GM18951 (cell line): Measurements from ENCODE around the gene SVOP.

Experiments
- POLR2A ChIP-seq: IDR thresholded peaks from 4 replicates; pipeline ENCODE4 v1.6.1; 2011; ENCODE audit warnings: mild to moderate bottlenecking; ENCODE audit not compliant: insufficient read length, insufficient read depth; ENCODE audit errors: extremely low read depth
- in situ Hi-C: fragments of 300-500 bp; cut with MboI; formaldehyde crosslinking; loops from one replicate; pipeline ENCODE4 v1.12.0; 2022; ENCODE audit warnings: low sequenced_read_pairs, mixed read lengths, inconsistent platforms; ENCODE audit not compliant: unreplicated experiment

Gene SVOP

DNA sequence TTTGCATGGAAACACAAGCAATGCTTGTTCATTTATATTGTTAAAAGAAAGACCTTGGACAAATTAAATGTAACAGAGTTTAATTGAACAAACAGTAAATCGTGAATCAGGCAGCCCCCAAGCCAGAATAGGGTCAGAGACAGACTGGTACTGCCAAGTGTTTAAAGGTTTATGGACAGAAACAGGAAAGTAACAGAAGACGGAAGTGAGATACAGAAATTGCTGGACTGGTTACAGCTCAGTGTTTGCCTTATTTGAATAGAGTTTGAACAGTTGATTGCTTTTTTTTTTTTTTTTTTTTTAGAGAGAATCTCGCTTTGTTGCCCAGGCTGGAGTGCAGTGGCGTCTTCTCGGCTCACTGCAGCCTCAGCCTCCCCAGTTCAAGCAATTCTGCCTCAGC lies 90.7 kb downstream of the SVOP start:
- in situ Hi-C loops, result loop anchor here (25.0 kb wide), 1 partner anchor 268 kb away; no protein-coding TSS in a partner anchor
- TF ChIP-seq POLR2A, result no peak

- TF ChIP-seq POLR2A, result no peak
- in situ Hi-C loops, result loop anchor here (25.0 kb wide), 1 partner anchor 266 kb away; no protein-coding TSS in a partner anchor
Observed at GRCh38 chr12:108928695-108929094, 92.2 kb downstream of the SVOP start.

DNA sequence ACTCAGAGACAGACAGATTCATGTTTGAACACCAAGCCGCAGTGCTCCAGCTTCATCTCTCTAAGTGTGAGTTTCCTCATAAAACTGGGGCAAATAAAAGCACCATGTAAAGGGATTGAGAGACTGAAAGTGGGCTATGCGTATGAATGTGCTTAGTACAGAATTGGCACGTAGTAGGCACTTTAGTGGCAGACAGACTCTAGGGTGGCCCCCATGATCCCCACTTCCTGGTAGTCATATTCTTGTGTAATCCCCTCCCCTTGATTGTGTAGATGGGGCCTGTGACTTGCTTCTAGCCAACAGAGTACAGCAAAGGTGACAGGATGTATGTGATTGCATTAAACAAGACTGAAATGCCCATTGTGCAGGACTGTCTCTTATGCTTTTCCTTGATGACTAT lies 98.0 kb downstream of the SVOP start:
- in situ Hi-C loops, result loop anchor here (25.0 kb wide), 1 partner anchor 464 kb away; no protein-coding TSS in a partner anchor
- TF ChIP-seq POLR2A, result no peak

DNA sequence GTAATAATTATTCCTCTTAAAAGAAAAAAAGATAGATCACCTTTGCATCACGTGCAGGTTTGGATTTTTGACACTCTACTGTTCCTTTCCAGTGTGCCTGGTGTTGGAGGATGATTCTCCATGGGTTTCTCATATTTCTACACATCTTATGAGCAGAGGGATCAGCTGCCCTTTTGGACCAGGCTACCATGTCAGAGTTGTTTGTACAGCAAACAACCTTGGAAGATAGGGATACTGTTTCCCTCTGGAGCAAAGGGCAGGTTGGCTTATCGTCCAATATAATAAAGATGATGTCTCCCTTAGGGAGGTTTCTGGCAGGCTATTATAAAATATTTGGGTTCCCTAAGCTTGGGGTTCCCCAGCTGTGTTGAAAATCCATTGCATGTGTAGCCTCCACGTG lies 98.9 kb downstream of the SVOP start:
- TF ChIP-seq POLR2A, result no peak
- in situ Hi-C loops, result loop anchor here (25.0 kb wide), 1 partner anchor 465 kb away; no protein-coding TSS in a partner anchor

DNA sequence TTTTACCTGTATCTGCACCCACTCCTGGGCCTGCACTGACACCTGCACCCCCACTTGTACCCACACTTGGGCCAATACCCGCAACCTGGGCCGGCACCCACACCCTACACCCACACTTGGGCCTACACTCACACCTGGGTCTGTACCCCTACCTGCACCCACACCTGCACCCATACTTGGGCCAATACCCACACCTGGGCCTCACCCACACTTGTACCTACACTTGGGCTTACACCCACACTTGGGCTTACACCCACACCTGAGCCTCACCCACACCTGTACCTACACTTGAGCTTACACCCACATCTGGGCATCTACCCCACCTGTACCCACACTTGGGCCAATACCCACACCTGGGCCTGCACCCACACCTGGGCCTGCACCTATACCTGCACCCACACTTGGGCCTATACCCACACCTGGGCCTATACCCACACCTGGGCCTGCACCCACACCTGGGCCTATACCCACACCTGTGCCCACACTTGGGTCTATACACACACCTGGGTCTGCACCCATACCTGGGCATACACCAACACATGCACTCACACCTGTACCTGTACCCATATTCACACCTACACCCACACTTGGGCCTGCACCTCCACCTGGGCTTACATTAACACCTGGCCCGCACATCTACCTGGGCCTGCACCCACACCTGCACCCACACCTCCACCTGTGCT lies 101.8 kb downstream of the SVOP start:
- in situ Hi-C loops, result loop anchor here (25.0 kb wide), 1 partner anchor 468 kb away; no protein-coding TSS in a partner anchor

DNA sequence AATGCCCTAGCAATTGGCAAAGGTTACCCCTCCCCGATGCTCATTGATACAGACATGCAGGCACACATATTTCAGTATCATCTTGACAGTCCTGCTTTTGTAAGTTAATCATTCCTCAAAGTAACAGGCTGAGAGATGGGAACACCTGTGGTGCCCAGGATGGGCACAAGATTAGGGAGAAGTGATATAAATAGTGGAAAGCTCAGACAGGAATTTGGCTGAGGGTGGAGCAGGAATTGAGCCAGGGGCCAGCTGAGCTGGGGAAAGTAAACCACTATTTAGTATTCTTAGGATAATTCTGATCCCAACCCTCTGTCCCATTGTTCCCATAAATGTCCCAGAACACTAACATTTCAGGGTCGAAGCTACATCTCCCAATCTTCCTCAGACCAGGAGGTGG lies 102.7 kb downstream of the SVOP start:
- in situ Hi-C loops, result loop anchor here (25.0 kb wide), 1 partner anchor 469 kb away; no protein-coding TSS in a partner anchor
- no peak for TF ChIP-seq POLR2A

More for the DNA sequence above, 101.8 kb downstream of the SVOP start:
- TF ChIP-seq POLR2A, result no peak

- in situ Hi-C loops, result loop anchor here (25.0 kb wide), 1 partner anchor 471 kb away; no protein-coding TSS in a partner anchor
- no peak for TF ChIP-seq POLR2A
Observed at GRCh38 chr12:108916336-108916735, 104.5 kb downstream of the SVOP start.

GRCh38 chr12:108915632-108916133 lies 105.2 kb downstream of the SVOP start:
- no peak for TF ChIP-seq POLR2A
- in situ Hi-C loops, result loop anchor here (25.0 kb wide), 1 partner anchor 472 kb away; no protein-coding TSS in a partner anchor

GRCh38 chr12:108914121-108914531 lies 106.7 kb downstream of the SVOP start:
- no peak for TF ChIP-seq POLR2A

GRCh38 chr12:108912361-108912760 lies 108.5 kb downstream of the SVOP start:
- no peak for TF ChIP-seq POLR2A
- in situ Hi-C loops, result loop anchor here (25.0 kb wide), 1 partner anchor 475 kb away; no protein-coding TSS in a partner anchor

More at GRCh38 chr12:108914121-108914531, 106.7 kb downstream of the SVOP start:
- in situ Hi-C loops, result loop anchor here (25.0 kb wide), 1 partner anchor 473 kb away; no protein-coding TSS in a partner anchor

GRCh38 chr12:108911915-108912314 lies 109.0 kb downstream of the SVOP start:
- no peak for TF ChIP-seq POLR2A
- in situ Hi-C loops, result loop anchor here (25.0 kb wide), 1 partner anchor 475 kb away; no protein-coding TSS in a partner anchor

- TF ChIP-seq POLR2A, result no peak
- in situ Hi-C loops, result loop anchor here (25.0 kb wide), 1 partner anchor 477 kb away; no protein-coding TSS in a partner anchor
Observed at GRCh38 chr12:108910336-108910735, 110.5 kb downstream of the SVOP start.

GRCh38 chr12:108907839-108908351 lies 113.0 kb downstream of the SVOP start:
- TF ChIP-seq POLR2A, result no peak
- in situ Hi-C loops, result loop anchor here (25.0 kb wide), 1 partner anchor 479 kb away; no protein-coding TSS in a partner anchor

DNA sequence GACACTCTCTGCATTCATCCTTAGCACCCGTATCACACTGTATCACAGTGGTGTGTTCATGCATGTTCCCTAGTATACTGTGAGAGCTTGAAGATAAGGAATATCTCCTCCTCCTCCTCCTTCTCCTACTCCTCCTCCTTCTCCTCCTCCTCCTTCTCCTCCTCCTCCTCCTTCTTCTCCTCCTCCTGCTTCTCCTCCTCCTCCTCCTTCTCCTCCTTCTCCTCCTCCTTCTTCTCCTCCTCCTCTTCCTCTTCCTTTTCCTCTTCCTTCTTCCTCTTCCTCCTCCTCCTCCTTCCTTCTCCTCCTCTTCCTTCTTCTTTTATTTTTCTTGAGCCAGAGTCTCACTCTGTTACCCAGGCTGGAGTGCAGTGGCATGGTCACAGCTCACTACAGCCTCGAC lies 113.9 kb downstream of the SVOP start:
- in situ Hi-C loops, result loop anchor here (25.0 kb wide), 1 partner anchor 480 kb away; no protein-coding TSS in a partner anchor
- no peak for TF ChIP-seq POLR2A

- in situ Hi-C loops, result loop anchor here (25.0 kb wide), 1 partner anchor 482 kb away; no protein-coding TSS in a partner anchor
Observed at GRCh38 chr12:108905725-108906124, 115.1 kb downstream of the SVOP start.

More at GRCh38 chr12:108905725-108906124, 115.1 kb downstream of the SVOP start:
- TF ChIP-seq POLR2A, result no peak
